Measurements from ENCODE around the gene PTPRN2. TPM values are rescaled to one million over a fixed set of nuclear protein-coding genes. Genes with fewer than 3 reads are reported as not detected.

PTPRN2 gene
- total RNA-seq, 1 experiment from 2014 or later: 0.11 TPM

- CTCF ChIA-PET: no interaction called here
- no peak for TF ChIP-seq CTCF (conservative IDR thresholded peaks at IDR 0.05; ENCODE audit: low read depth, low read length)
- TF ChIP-seq EZH2 (IDR thresholded peaks at IDR 0.05; ENCODE audit: borderline replicate concordance, low read depth, low read length, poor library complexity, severe bottlenecking): no peak
- POLR2A ChIA-PET (ENCODE audit: low non-redundant PET): no interaction called here
- Histone ChIP-seq H3K4me3 (ENCODE audit: low read depth, low read length, poor library complexity, severe bottlenecking) (no peak overlapping the region), H3K9me3 (ENCODE audit: low read depth, low read length, poor library complexity, severe bottlenecking) (peaks cover 4% of the 10 kb centered on the region), H3K27ac (ENCODE audit: low read depth, low read length, poor library complexity, severe bottlenecking) (no peak overlapping the region), H3K4me1 (ENCODE audit: insufficient read depth, low read length, poor library complexity, severe bottlenecking) (no peaks in the 10 kb centered on the region), H3K36me3 (ENCODE audit: insufficient read depth, low read length, poor library complexity, severe bottlenecking) (no peaks in the 10 kb centered on the region), H3K27me3 (replicated peaks; ENCODE audit: insufficient read depth, low read depth, low read length, poor library complexity) (no peaks in the 10 kb centered on the region)
- intact Hi-C loops (cut with micrococcal nuclease; ENCODE audit: unreplicated experiment): no loop called here
- BruUV-seq (replicated peaks): no TSS peak
- DNase-seq (ENCODE audit: low spot score): no peak
Observed at GRCh38 chr7:158529181-158530096, 58.2 kb downstream of the PTPRN2 start.

GRCh38 chr7:158527915-158528502 is 59.6 kb downstream of the PTPRN2 start:
- POLR2A ChIA-PET (ENCODE audit: low non-redundant PET): no interaction called here
- no peaks in the 10 kb centered on the region for H3K4me1 ChIP-seq (ENCODE audit: insufficient read depth, low read length, poor library complexity, severe bottlenecking)
- CTCF ChIA-PET: no interaction called here
- TF ChIP-seq EZH2 (IDR thresholded peaks at IDR 0.05; ENCODE audit: borderline replicate concordance, low read depth, low read length, poor library complexity, severe bottlenecking) (no peak), CTCF (conservative IDR thresholded peaks at IDR 0.05; ENCODE audit: low read depth, low read length) (no peak)
- intact Hi-C loops (cut with micrococcal nuclease; ENCODE audit: unreplicated experiment): no loop called here
- no peaks in the 10 kb centered on the region for H3K27me3 ChIP-seq (replicated peaks; ENCODE audit: insufficient read depth, low read depth, low read length, poor library complexity)
- no TSS peak for BruUV-seq (replicated peaks)
- DNase-seq (ENCODE audit: low spot score): no peak
- no peak overlapping the region for H3K4me3 ChIP-seq (ENCODE audit: low read depth, low read length, poor library complexity, severe bottlenecking)
- H3K9me3 ChIP-seq (ENCODE audit: low read depth, low read length, poor library complexity, severe bottlenecking): peaks cover 2% of the 10 kb centered on the region
- no peak overlapping the region for H3K27ac ChIP-seq (ENCODE audit: low read depth, low read length, poor library complexity, severe bottlenecking)
- no peaks in the 10 kb centered on the region for H3K36me3 ChIP-seq (ENCODE audit: insufficient read depth, low read length, poor library complexity, severe bottlenecking)

GRCh38 chr7:158527495-158527894 is 60.1 kb downstream of the PTPRN2 start:
- BruUV-seq (replicated peaks): no TSS peak
- H3K36me3 ChIP-seq (ENCODE audit: insufficient read depth, low read length, poor library complexity, severe bottlenecking): no peaks in the 10 kb centered on the region
- no peak for DNase-seq (ENCODE audit: low spot score)
- no peaks in the 10 kb centered on the region for H3K27me3 ChIP-seq (replicated peaks; ENCODE audit: insufficient read depth, low read depth, low read length, poor library complexity)
- intact Hi-C loops (cut with micrococcal nuclease; ENCODE audit: unreplicated experiment): no loop called here
- no peak for TF ChIP-seq EZH2 (IDR thresholded peaks at IDR 0.05; ENCODE audit: borderline replicate concordance, low read depth, low read length, poor library complexity, severe bottlenecking)
- TF ChIP-seq CTCF (conservative IDR thresholded peaks at IDR 0.05; ENCODE audit: low read depth, low read length): no peak
- no peak overlapping the region for H3K27ac ChIP-seq (ENCODE audit: low read depth, low read length, poor library complexity, severe bottlenecking)
- no peak overlapping the region for H3K4me3 ChIP-seq (ENCODE audit: low read depth, low read length, poor library complexity, severe bottlenecking)
- ChIA-PET POLR2A (ENCODE audit: low non-redundant PET) (no interaction called here), CTCF (no interaction called here)
- no peaks in the 10 kb centered on the region for H3K4me1 ChIP-seq (ENCODE audit: insufficient read depth, low read length, poor library complexity, severe bottlenecking)
- peaks cover 7% of the 10 kb centered on the region for H3K9me3 ChIP-seq (ENCODE audit: low read depth, low read length, poor library complexity, severe bottlenecking)

All from A673 (cell line).